ENCODE measurements around the gene OIT3.

The OIT3 gene

DNA sequence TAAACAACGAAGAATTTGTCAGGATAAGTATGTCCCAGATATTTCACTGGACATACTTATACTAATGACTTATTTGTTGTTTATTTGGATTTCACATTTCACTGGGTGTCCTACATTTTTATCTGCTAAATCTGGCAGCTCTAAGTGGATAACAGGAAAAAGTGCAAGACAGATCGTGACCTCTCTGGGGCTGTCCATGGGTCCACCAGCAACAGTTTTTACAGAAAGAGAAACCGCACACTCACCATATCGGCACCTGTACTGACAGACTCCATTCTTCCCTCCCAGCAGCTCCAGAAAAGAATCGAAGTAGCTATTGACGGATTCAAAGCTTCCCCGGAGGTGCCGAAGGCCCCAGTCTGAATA, 60.7 kb downstream of the OIT3 start:
- no peak for DNase-seq

DNA sequence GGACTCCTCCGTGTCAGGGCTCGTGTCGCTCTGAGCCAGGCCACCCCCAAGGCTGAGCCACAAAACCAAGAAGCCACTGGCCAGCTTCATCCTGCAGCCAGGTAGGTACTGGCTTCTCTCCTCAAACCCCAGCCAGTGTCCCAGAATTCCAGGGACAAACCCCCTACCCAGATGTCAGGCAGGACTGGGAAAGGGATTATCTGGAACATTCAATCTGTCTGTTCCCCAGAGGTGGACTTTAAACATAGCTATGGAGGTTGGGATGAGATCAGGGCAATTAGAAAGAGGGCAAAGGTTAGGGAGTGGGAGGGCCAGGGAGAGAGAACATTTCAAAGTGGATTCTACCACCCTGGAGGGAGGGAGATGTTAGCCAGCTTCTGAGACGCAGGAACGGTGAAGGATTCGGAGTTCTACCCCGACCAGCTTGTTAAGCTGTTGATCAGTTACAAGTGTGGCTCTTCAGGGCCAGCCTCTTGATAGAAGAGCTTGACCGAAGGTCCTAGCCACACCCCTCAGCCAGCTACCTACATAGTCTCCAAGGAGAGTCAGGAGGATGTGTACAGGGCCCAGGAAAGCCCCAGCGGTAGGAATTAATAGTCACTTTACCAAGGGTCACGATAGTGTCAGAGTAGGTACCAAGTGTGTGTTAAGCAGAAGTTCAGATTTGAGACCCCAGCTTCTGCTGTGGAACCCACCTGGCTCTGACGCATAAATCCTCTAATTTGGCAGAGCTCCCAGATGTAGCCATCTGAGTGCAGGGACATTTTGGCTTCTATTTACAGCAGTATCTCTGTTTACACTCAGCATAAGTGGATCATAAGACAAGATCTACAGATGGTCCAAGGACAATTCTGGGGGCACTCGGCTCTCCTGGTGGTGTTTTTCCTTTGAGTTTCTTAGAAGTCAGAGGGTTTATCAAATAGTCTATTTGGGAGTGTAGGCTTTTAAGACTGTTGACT, 61.3 kb downstream of the OIT3 start, which contains the start of gene PLA2G12B:
PLA2G12B (minus strand) TSS at position 211 of the 959 bp plus-strand sequence; CDS start at position 90, 121 bp downstream.
- no peak for DNase-seq

- DNase-seq, result no peak
Observed at GRCh38 chr10:72956001-72956400, 62.5 kb downstream of the OIT3 start.

DNA sequence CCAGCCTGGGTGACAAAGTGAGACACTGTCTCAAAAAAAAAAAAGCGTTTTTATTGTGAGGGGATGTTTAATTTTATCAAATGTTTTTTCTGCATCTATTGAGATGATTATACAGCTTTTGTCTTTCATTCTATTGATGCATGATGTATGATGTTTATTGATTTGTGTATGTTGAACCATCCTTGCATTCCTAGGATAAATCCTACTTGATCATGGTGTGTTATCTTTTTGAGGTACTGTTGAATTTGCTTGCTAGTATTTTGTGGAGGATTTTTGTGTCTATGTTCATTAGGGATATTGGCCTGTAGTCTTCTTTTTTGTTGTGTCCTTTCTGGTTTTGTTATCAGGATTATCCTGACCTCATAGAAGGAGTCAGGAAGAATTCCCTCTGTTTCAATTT, 83.3 kb downstream of the OIT3 start:
- DNase-seq, result no peak

- DNase-seq, result no peak
Observed at GRCh38 chr10:72979709-72980108, 86.2 kb downstream of the OIT3 start.

DNA sequence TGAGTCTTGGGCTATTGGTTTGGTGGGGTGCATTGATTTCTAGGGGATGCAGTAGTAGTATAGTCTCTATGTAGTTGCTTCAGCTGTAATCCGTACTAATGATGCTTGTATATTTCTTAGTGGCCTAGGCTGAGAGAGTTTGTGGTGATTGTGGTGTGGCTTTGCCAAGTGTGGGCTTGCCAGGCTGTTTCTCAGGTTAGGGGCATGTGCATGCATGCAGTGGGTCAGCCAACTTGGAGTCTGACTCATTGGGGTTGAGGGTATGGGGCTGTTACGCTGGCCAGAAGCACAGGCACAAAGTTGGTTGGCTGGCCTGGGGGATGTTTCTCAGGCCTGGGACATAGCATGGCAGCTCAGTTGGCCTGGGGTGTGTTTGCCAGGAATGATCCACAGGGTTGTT, 86.8 kb downstream of the OIT3 start:
- no peak for DNase-seq

DNA sequence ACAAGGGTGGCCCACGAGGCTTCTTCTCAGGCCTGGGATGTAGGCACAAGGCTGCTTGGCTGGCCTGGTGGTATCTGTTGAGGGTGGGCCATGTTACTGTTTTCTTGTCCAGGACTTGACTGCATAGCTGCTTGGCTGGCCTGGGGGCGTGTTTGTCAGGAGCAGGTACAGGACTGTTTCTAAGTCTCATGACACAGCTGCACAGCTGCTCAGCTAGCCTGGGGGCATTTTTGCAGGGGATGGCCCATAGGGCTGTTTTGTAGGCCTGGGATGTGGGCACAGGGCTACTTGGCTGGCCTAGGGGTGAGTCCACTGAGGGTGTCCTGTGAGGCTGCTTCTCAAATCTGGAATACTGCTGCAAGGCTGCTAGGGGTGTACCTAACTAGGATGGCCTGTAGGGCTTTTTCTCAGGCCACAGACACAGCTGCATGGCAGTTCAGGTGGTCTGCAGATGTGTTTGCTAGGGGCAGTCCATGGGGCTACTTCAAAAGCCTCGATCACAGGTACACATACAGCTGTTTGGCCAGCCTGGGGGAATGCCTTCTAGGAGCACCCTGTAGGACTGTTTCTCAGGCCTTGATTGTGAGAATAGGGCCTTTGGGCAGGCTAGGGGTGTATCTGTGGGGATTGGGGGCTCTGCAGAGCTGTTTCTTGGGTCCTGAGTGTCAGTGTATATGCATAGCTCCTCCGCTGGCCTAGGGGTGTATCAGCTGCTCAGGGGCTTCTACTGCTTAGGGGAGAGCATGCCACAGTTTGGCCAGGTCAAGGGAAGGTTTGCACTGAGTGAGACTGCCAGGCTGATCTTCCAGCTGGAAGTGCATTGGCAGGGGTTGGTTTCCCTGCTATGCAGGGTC, 87.7 kb downstream of the OIT3 start:
- no peak for DNase-seq

- DNase-seq, result no peak
Observed at GRCh38 chr10:72981882-72982529, 88.5 kb downstream of the OIT3 start.
